Omental fat pad (tissue), 4 donors: ENCODE data around the gene SLC7A6OS. TPM values are rescaled to one million over a fixed set of nuclear protein-coding genes. Genes with fewer than 3 reads are reported as not detected.
A peak's percentile ranks its signal among the peaks of the same experiment; 100 is the strongest.

Source experiments
- ATAC-seq: fragments of 150-250 bp; one replicate; pipeline ENCODE4 v1.9.1; 2016; ENCODE audit warnings: mild to moderate bottlenecking, moderate library complexity; ENCODE audit not compliant: low FRiP score
- DNase-seq: peaks from one replicate; pipeline ENCODE4 v3.0.0-alpha.2; 2019; ENCODE audit warnings: low spot score
- CTCF ChIP-seq, 3 donors: fragments of 450-650 bp; IDR thresholded peaks; one replicate each; pipeline ENCODE4 v1.5.1; 2016 to 2017; ENCODE audit warnings: antibody characterized with exemption in 3 of 3, mild to moderate bottlenecking in 3 of 3, moderate library complexity in 2 of 3
- total RNA-seq, 4 donors: library from RNA; depleted of rRNA; stranded (reverse); fragments of >200 nt; gene quantifications; one replicate each; pipeline ENCODE4 v1.1.0, GENCODE V29; 2016

SLC7A6OS gene
- total RNA-seq, 4 donors from 2014 or later, result 7.2 to 19.7 (median 14.7) TPM

- ATAC-seq (peak; percentile 74), DNase-seq (no peak)
- no peak for TF ChIP-seq CTCF (IDR thresholded peaks at IDR 0.05)
Observed at GRCh38 chr16:68287276-68288251, 23.2 kb downstream of the SLC7A6OS start.

GRCh38 chr16:68286153-68287074 is 24.3 kb downstream of the SLC7A6OS start:
- TF ChIP-seq CTCF (IDR thresholded peaks at IDR 0.05), result no peak
- ATAC-seq (no peak), DNase-seq (no peak)

- DNase-seq, result no peak
- no peak for ATAC-seq
- TF ChIP-seq CTCF (IDR thresholded peaks at IDR 0.05), result no peak
Observed at GRCh38 chr16:68285683-68286082, 25.1 kb downstream of the SLC7A6OS start.

GRCh38 chr16:68284847-68285246 is 25.9 kb downstream of the SLC7A6OS start:
- ATAC-seq (no peak), DNase-seq (no peak)
- no peak for TF ChIP-seq CTCF (IDR thresholded peaks at IDR 0.05)

- ATAC-seq (no peak), DNase-seq (no peak)
- no peak for TF ChIP-seq CTCF (IDR thresholded peaks at IDR 0.05)
Observed at GRCh38 chr16:68283801-68284598, 26.7 kb downstream of the SLC7A6OS start.

- DNase-seq (no peak), ATAC-seq (no peak)
- TF ChIP-seq CTCF (IDR thresholded peaks at IDR 0.05), result no peak
Observed at GRCh38 chr16:68283346-68283745, 27.4 kb downstream of the SLC7A6OS start.
